Thymus (tissue), 11 donors: ENCODE measurements around the gene CHSY1. TPM values are rescaled to one million over a fixed set of nuclear protein-coding genes. Genes with fewer than 3 reads are reported as not detected.
"Not testable (repeated sequence)": the region's sequence is repeated elsewhere in the genome, so short reads cannot be mapped to it uniquely, and the experiment has no call there.

Experiments used
- DNase-seq, 9 donors: peaks; one replicate each; pipeline ENCODE4 v3.0.0-alpha.2; 2013; ENCODE audit warnings: low spot score in 9 of 9, low read depth in 6 of 9, missing footprints in 1 of 9
- H3K27ac ChIP-seq, 2 donors: one replicate each; pipeline ENCODE4 v1.5.1; 2013; ENCODE audit warnings: control low read depth in 1 of 2, low read depth in 1 of 2, low read length in 1 of 2, mild to moderate bottlenecking in 1 of 2, moderate library complexity in 1 of 2
- H3K27me3 ChIP-seq, 2 donors: one replicate each; pipeline ENCODE4 v1.5.1; 2013; ENCODE audit warnings: low read length in 1 of 2; ENCODE audit not compliant: control insufficient read depth in 2 of 2, insufficient read depth in 1 of 2
- H3K36me3 ChIP-seq, 2 donors: one replicate each; pipeline ENCODE4 v1.5.1; 2013; ENCODE audit warnings: low read length in 1 of 2, mild to moderate bottlenecking in 1 of 2, moderate library complexity in 1 of 2; ENCODE audit not compliant: control insufficient read depth in 2 of 2, insufficient read depth in 2 of 2
- H3K4me1 ChIP-seq, 2 donors: one replicate each; pipeline ENCODE4 v1.5.1; 2013; ENCODE audit warnings: low read length in 2 of 2; ENCODE audit not compliant: control insufficient read depth in 2 of 2, insufficient read depth in 2 of 2
- H3K4me3 ChIP-seq, 2 donors: one replicate each; pipeline ENCODE4 v1.5.1; 2013; ENCODE audit warnings: low read length in 2 of 2, control low read depth in 1 of 2, mild to moderate bottlenecking in 1 of 2
- H3K9me3 ChIP-seq, 2 donors: one replicate each; pipeline ENCODE4 v1.5.1; 2013; ENCODE audit warnings: low read length in 1 of 2, mild to moderate bottlenecking in 1 of 2; ENCODE audit not compliant: control insufficient read depth in 2 of 2, insufficient read depth in 1 of 2
- WGBS: extraction: QIAGEN DNeasy Blood & Tissue Kit; methylation state at CpG from one replicate; pipeline ENCODE4 v1.1.7; 2013; 5-methylcytosine and 5-hydroxymethylcytosine counted together
- polyA plus RNA-seq: library from polyadenylated mRNA; stranded (reverse); fragments of 200-250 nt; gene quantifications from one replicate; pipeline ENCODE4 v1.2.3, GENCODE V29; 2013
- total RNA-seq: library from RNA; stranded (reverse); fragments of 120-200 nt; gene quantifications from one replicate; pipeline ENCODE4 v1.2.4, GENCODE V29; 2013
- donor health status: healthy.

Gene CHSY1
- total and polyA plus RNA-seq, 2 donors = 13.1 to 14.9 TPM

GRCh38 chr15:101221902-101222301 lies 29.9 kb downstream of the CHSY1 start:
- H3K27ac ChIP-seq = no peak overlapping the region
- 88% methylated on average over 4 of the region's 4 CpGs for WGBS

GRCh38 chr15:101220060-101220459 lies 31.8 kb downstream of the CHSY1 start:
- Histone ChIP-seq H3K4me1 (peaks cover 2 to 4% of the 10 kb centered on the region in 2 donors), H3K27me3 (no peaks in the 10 kb centered on the region), H3K36me3 (no peaks in the 10 kb centered on the region), H3K27ac (no peak overlapping the region), H3K9me3 (no peaks in the 10 kb centered on the region), H3K4me3 (no peak overlapping the region)
- WGBS = 96% methylated on average over 2 of the region's 2 CpGs
- DNase-seq = no peak

More at GRCh38 chr15:101221902-101222301, 29.9 kb downstream of the CHSY1 start:
- Histone ChIP-seq H3K9me3 (no peaks in the 10 kb centered on the region), H3K36me3 (no peaks in the 10 kb centered on the region), H3K4me3 (no peak overlapping the region), H3K4me1 (peaks cover 4 to 6% of the 10 kb centered on the region in 2 donors), H3K27me3 (no peaks in the 10 kb centered on the region)
- DNase-seq = no peak

GRCh38 chr15:101219441-101219840 lies 32.4 kb downstream of the CHSY1 start:
- Histone ChIP-seq H3K4me1 (peaks cover 2 to 4% of the 10 kb centered on the region in 2 donors), H3K27me3 (no peaks in the 10 kb centered on the region), H3K36me3 (no peaks in the 10 kb centered on the region), H3K4me3 (no peak overlapping the region), H3K9me3 (no peaks in the 10 kb centered on the region), H3K27ac (no peak overlapping the region)
- WGBS = 94% methylated on average over 6 of the region's 6 CpGs
- no peak for DNase-seq

- WGBS = 99% methylated on average over 6 of the region's 6 CpGs
These were observed 34.4 kb downstream of the CHSY1 start for GRCh38 chr15:101217446-101217845.

GRCh38 chr15:101216100-101216499 lies 35.7 kb downstream of the CHSY1 start:
- DNase-seq = no peak
- Histone ChIP-seq H3K4me3 (no peak overlapping the region), H3K4me1 (no peaks in the 10 kb centered on the region), H3K27me3 (no peaks in the 10 kb centered on the region), H3K9me3 (no peaks in the 10 kb centered on the region), H3K27ac (no peak overlapping the region), H3K36me3 (no peaks in the 10 kb centered on the region)
- 99% methylated on average over 3 of the region's 3 CpGs for WGBS

More at GRCh38 chr15:101217446-101217845, 34.4 kb downstream of the CHSY1 start:
- Histone ChIP-seq H3K27ac (no peak overlapping the region), H3K9me3 (no peaks in the 10 kb centered on the region), H3K27me3 (no peaks in the 10 kb centered on the region), H3K4me1 (peaks cover under 1 to 2% of the 10 kb centered on the region in 2 donors), H3K36me3 (no peaks in the 10 kb centered on the region), H3K4me3 (no peak overlapping the region)
- no peak for DNase-seq

- no peaks in the 10 kb centered on the region for H3K4me1 ChIP-seq
These were observed 36.2 kb downstream of the CHSY1 start for GRCh38 chr15:101215681-101216080.

GRCh38 chr15:101214435-101215097 lies 37.3 kb downstream of the CHSY1 start:
- H3K4me1 ChIP-seq, H3K27me3 ChIP-seq, H3K4me3 ChIP-seq, H3K36me3 ChIP-seq, H3K9me3 ChIP-seq, DNase-seq, H3K27ac ChIP-seq: not testable (repeated sequence)
- WGBS = 98% methylated on average over 6 of the region's 6 CpGs

More at GRCh38 chr15:101215681-101216080, 36.2 kb downstream of the CHSY1 start:
- no peaks in the 10 kb centered on the region for H3K27me3 ChIP-seq
- 97% methylated on average over 4 of the region's 4 CpGs for WGBS
- H3K27ac ChIP-seq = no peak overlapping the region
- H3K36me3 ChIP-seq = no peaks in the 10 kb centered on the region
- no peak overlapping the region for H3K4me3 ChIP-seq
- H3K9me3 ChIP-seq = no peaks in the 10 kb centered on the region
- DNase-seq = no peak

- Histone ChIP-seq H3K4me3 (no peak overlapping the region), H3K27me3 (no peaks in the 10 kb centered on the region), H3K4me1 (no peaks in the 10 kb centered on the region), H3K36me3 (no peaks in the 10 kb centered on the region), H3K27ac (no peak overlapping the region), H3K9me3 (no peaks in the 10 kb centered on the region)
- 95% methylated on average over 5 of the region's 5 CpGs for WGBS
- DNase-seq = no peak
These were observed 38.3 kb downstream of the CHSY1 start for GRCh38 chr15:101213570-101213969.

- no peaks in the 10 kb centered on the region for H3K36me3 ChIP-seq
- 96% methylated on average over 3 of the region's 3 CpGs for WGBS
- H3K27me3 ChIP-seq = no peaks in the 10 kb centered on the region
- H3K9me3 ChIP-seq = no peaks in the 10 kb centered on the region
- no peak overlapping the region for H3K4me3 ChIP-seq
- no peak for DNase-seq
- H3K4me1 ChIP-seq = no peaks in the 10 kb centered on the region
- no peak overlapping the region for H3K27ac ChIP-seq
These were observed 38.7 kb downstream of the CHSY1 start for GRCh38 chr15:101213147-101213546.
